Amygdala (tissue), 56 donors: ENCODE measurements around the gene ZNF865.

Source experiments
- DNase-seq, 56 donors: peaks; one replicate each; lab custom pipeline; 2025; lab: John Stamatoyannopoulos, UW

Gene ZNF865

GRCh38 chr19:55603115-55603514, 2.3 kb upstream of the ZNF865 start:
- DNase-seq = no peak

DNA sequence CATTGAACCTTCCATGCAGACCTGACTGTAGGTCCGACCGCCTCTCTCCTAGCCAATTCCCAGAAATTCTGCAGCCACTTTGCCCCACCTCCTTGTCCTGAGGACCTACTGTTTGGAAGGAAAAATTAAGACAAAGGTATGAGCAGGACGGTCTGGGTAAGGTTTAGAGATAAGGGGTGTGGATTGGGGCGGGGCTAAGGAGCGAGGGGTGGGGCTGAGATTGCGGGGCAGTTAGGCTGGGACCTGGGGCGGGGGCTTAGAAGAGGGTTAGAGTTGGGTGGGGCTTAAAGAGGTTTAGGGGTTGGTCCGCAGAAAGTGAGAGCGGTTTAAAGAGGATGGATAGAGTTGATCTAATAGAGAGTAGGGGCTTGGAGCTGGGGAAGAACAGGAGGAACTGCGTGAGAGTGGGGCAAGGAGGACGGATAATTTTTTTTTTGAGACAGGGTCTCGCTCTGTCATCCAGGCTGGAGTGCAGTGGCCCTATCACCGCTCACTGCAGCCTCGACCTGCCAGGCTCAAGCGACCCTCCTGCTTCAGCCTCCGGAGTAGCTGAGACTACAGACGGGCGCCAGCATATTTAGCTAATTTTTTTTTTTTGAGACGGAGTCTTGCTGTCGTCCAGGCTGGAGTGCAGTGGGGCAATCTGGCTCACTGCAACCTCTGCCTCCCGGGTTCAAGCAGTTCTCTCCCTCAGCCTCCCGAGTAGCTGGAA, 1.7 kb upstream of the ZNF865 start:
- no peak for DNase-seq

DNA sequence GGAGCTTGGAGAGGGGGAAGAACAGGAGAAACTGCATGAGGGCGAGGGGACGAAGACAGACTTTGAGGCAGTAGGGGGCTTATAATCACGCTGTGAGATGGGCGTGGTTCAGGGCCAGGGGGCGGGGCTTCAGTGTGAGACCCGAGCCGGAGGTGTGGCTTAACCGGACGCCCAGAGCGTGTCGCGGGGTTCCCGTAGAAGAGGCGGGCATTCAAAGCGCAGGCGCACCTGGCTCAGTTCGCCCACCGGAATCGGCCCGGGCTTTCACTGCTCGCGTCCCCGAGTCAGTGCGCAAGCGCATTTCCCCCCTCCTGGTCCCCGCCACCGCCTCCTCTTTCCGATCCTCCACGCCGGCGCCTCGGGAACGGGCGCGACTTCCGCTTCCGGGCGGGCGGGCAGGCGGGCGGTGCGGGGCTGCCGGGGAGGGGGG, 225 bp upstream of the ZNF865 start:
- peak; percentile 46 to 97 (median 92) for DNase-seq

- no peak for DNase-seq
Observed at GRCh38 chr19:55606471-55606787, 982 bp downstream of the ZNF865 start.

DNA sequence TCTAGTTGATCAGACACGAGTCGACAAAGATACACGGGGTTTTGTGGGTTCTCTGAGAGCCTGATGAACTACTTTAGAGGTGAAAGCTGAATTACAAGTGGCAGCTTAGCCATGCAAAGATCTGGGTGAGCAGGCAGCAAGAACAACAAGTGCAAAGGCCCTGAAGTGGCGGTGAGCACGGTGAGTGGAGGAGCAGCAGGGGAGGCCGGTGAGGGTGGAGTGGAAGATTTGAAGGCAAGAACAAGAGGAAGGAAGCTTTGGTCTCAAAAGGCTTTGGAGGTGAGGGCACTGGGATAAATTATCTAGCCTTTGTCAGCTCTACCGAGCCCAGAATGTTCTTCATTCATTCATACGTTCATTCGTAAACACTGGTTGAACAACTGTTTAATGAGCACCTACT, 1.4 kb downstream of the ZNF865 start:
- DNase-seq = no peak

- no peak for DNase-seq
Observed at GRCh38 chr19:55609326-55609725, 3.9 kb downstream of the ZNF865 start.

GRCh38 chr19:55611300-55611982, 6.0 kb downstream of the ZNF865 start:
- peak in 1 of 56 donors; percentile 24 for DNase-seq

GRCh38 chr19:55611983-55612645, 6.7 kb downstream of the ZNF865 start:
- DNase-seq = no peak

DNA sequence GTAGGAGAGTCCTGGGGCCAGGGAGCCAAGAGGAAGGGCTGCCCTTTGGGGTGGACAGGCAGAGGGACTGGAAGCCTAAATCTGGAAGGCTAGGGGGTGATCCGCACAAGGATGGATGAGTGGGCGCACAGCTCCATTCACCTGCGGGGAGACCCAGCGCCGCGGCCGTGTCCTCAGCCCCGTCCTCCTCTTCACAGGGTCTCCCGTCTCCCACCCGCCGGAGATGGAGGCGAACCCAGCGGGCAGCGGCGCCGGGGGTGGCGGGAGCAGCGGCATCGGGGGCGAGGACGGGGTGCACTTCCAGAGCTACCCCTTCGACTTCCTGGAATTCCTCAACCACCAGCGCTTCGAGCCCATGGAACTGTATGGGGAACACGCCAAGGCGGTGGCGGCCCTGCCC, 7.9 kb downstream of the ZNF865 start:
- no peak for DNase-seq

DNA sequence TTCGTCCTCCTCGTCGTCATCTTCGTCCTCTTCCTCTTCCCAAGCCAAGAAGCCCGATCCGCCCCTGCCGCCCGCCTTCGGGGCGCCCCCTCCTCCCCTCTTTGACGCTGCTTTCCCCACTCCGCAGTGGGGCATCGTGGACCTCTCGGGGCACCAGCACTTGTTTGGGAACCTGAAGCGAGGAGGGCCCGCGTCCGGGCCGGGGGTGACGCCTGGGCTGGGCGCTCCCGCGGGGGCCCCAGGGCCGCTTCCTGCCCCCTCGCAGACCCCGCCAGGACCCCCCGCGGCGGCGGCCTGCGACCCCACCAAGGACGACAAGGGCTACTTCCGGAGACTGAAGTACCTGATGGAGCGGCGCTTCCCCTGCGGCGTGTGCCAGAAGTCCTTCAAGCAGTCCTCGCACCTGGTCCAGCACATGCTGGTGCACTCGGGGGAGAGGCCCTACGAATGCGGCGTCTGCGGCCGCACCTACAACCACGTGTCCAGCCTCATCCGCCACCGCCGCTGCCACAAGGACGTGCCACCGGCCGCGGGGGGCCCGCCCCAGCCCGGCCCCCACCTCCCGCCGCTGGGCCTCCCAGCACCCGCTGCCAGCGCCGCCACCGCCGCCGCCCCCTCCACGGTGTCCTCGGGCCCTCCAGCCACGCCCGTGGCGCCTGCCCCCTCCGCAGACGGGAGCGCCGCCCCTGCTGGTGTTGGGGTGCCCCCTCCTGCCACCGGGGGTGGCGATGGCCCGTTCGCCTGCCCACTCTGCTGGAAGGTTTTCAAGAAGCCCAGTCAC, 8.7 kb downstream of the ZNF865 start:
- no peak for DNase-seq

DNA sequence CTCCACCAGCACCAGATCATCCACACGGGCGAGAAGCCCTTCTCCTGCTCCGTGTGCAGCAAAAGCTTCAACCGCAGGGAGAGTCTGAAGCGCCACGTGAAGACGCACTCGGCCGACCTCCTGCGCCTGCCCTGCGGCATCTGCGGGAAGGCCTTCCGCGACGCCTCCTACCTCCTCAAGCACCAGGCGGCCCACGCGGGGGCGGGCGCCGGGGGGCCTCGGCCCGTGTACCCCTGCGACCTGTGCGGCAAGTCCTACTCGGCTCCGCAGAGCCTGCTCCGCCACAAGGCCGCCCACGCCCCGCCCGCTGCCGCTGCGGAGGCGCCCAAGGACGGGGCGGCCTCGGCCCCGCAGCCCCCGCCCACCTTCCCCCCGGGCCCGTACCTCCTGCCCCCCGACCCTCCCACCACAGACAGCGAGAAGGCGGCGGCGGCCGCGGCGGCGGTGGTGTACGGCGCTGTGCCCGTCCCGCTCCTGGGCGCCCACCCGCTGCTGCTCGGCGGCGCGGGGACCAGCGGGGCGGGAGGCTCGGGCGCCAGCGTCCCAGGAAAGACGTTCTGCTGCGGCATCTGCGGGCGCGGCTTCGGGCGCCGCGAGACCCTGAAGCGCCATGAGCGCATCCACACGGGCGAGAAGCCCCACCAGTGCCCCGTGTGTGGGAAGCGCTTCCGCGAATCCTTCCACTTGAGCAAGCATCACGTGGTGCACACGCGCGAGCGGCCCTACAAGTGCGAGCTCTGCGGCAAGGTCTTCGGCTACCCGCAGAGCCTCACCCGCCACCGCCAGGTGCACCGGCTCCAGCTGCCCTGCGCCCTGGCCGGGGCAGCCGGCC, 9.5 kb downstream of the ZNF865 start:
- DNase-seq = no peak

- no peak for DNase-seq
Observed at GRCh38 chr19:55615543-55616394, 10.3 kb downstream of the ZNF865 start.

- DNase-seq = no peak
Observed at GRCh38 chr19:55616395-55616875, 11.0 kb downstream of the ZNF865 start.

GRCh38 chr19:55617426-55617825, 12.0 kb downstream of the ZNF865 start:
- DNase-seq = no peak

- no peak for DNase-seq
Observed at GRCh38 chr19:55618426-55618825, 13.0 kb downstream of the ZNF865 start.

DNA sequence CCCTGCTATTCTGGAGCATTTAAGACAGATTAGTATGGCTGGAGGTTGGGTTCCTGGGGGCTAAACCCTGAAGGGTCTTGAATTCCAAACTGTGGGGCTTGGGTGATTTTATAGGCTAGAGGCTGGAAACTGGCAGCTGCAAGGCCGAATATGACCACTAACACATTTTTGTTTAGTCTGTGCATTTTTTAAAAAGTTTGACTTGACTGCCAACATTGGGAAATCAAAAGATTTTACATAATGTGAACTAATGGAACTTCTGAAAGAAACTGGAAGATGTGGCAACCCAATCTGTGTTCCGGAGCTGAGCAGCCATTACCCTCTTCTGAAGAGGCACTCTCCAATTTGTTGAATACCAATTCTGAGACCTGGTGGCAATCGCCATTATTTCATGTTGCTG, 13.8 kb downstream of the ZNF865 start:
- no peak for DNase-seq

DNA sequence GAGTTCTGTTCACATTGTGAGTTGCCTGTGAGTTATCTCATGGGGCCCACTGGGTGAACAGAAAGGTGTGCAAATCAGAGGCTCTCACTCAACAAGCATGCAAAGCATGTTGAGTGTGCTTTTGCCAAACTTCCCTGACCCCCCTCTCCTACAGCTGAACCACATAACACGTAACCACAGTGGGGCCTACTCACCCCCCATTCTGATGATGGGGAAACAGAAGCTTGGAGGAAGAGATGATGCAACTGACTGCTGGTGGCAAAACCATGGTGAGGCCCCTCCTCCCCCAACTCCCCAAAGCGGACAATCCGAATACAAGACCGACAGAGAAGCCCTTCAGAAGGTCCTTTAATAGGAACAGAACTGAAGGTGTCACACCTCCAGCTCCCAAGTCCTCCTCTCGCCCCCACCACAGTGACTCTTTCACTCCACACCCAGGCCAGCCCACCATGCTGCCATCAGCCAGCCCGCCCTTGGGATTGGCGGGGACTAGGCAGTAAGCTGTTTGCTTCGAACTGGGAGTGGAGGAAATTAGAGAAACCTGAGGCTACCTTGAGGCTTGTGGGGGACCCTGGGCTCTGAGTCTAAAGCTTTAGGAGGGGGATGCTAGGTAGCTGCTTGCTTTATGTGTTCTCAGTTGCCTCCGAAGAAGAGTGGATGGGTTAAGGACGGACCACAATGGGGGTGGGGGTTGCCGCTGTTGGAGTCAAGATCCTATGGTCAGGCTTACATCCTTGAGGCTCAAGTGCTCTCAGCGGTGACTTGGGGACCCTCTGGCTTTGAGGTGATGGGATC, 15.2 kb downstream of the ZNF865 start:
- DNase-seq = no peak

GRCh38 chr19:55621205-55621672, 15.8 kb downstream of the ZNF865 start:
- no peak for DNase-seq
